OCI-LY1 (cell line): Measurements from ENCODE around the gene SOCS1.

Source experiments
- H2AFZ ChIP-seq: fragments of 200-600 bp; sonication (generic), shearing (Covaris generic); 2 replicates; pipeline ENCODE4 v1.6.0; 2014; ENCODE audit warnings: antibody characterized with exemption, mild to moderate bottlenecking, low read length
- H3F3A ChIP-seq: fragments of 200-600 bp; sonication (generic), shearing (Covaris generic); 2 replicates; pipeline ENCODE4 v1.6.0; 2014; ENCODE audit warnings: mild to moderate bottlenecking, antibody characterized with exemption, low read length, moderate library complexity; ENCODE audit not compliant: insufficient read depth
- H3K27ac ChIP-seq: fragments of 200-600 bp; sonication (generic); 2 replicates; pipeline ENCODE4 v1.5.1; 2014; ENCODE audit warnings: low read length, mixed run types, mild to moderate bottlenecking, low read depth; ENCODE audit not compliant: poor library complexity, severe bottlenecking
- H3K27me3 ChIP-seq: fragments of 200-600 bp; sonication (generic); 2 replicates; pipeline ENCODE4 v1.6.0; 2014; ENCODE audit warnings: antibody characterized with exemption, mild to moderate bottlenecking, low read length, moderate library complexity; ENCODE audit not compliant: insufficient read depth
- H3K36me3 ChIP-seq: fragments of 200-600 bp; sonication (generic); 2 replicates; pipeline ENCODE4 v1.6.1; 2014; ENCODE audit warnings: mild to moderate bottlenecking, antibody characterized with exemption, low read length, moderate library complexity, mixed read lengths; ENCODE audit not compliant: insufficient read depth
- H3K4me1 ChIP-seq: fragments of 200-600 bp; sonication (generic); 2 replicates; pipeline ENCODE4 v1.5.1; 2014; ENCODE audit warnings: mild to moderate bottlenecking, low read length, moderate library complexity; ENCODE audit not compliant: insufficient read depth, severe bottlenecking
- H3K4me2 ChIP-seq: fragments of 200-600 bp; sonication (generic), shearing (Covaris generic); 2 replicates; pipeline ENCODE4 v1.6.1; 2014; ENCODE audit warnings: low read length
- H3K4me3 ChIP-seq: fragments of 200-600 bp; sonication (generic); 2 replicates; pipeline ENCODE4 v1.5.1; 2014; ENCODE audit warnings: low read length, low read depth, mild to moderate bottlenecking, mixed read lengths; ENCODE audit not compliant: poor library complexity, severe bottlenecking
- H3K79me2 ChIP-seq: fragments of 200-600 bp; shearing (Covaris generic); 2 replicates; pipeline ENCODE4 v1.6.1; 2016; ENCODE audit warnings: mixed run types, low read length, mixed read lengths; ENCODE audit not compliant: insufficient read depth
- H3K9ac ChIP-seq: fragments of 200-600 bp; sonication (generic), shearing (Covaris generic); 2 replicates; pipeline ENCODE4 v1.6.1; 2014; ENCODE audit warnings: mild to moderate bottlenecking, low read length, mixed read lengths
- H3K9me2 ChIP-seq: fragments of 200-600 bp; sonication (generic), shearing (Covaris generic); 2 replicates; pipeline ENCODE4 v1.6.1; 2014; ENCODE audit warnings: low read depth, mild to moderate bottlenecking, low read length, mixed read lengths
- H3K9me3 ChIP-seq: fragments of 200-600 bp; shearing (Covaris generic); 2 replicates; pipeline ENCODE4 v1.6.1; 2014; ENCODE audit warnings: low read length, mixed read lengths
- H4K20me1 ChIP-seq: fragments of 200-600 bp; sonication (generic), shearing (Covaris generic); 2 replicates; pipeline ENCODE4 v1.6.0; 2016; ENCODE audit warnings: mild to moderate bottlenecking, low read length; ENCODE audit not compliant: insufficient read depth
- CTCF ChIP-seq: fragments of 200-600 bp; sonication (generic), shearing (Covaris generic); IDR thresholded peaks from 2 replicates; pipeline ENCODE4 v1.5.1; 2017; ENCODE audit warnings: mild to moderate bottlenecking, antibody characterized with exemption, low read length, moderate library complexity, mixed read lengths
- EZH2 ChIP-seq: fragments of 200-600 bp; sonication (generic), shearing (Covaris generic); IDR thresholded peaks from 2 replicates; pipeline ENCODE4 v1.8.0; 2017; ENCODE audit warnings: borderline replicate concordance, mixed run types, mild to moderate bottlenecking, antibody characterized with exemption, low read length, moderate library complexity, mixed read lengths

The SOCS1 gene

DNA sequence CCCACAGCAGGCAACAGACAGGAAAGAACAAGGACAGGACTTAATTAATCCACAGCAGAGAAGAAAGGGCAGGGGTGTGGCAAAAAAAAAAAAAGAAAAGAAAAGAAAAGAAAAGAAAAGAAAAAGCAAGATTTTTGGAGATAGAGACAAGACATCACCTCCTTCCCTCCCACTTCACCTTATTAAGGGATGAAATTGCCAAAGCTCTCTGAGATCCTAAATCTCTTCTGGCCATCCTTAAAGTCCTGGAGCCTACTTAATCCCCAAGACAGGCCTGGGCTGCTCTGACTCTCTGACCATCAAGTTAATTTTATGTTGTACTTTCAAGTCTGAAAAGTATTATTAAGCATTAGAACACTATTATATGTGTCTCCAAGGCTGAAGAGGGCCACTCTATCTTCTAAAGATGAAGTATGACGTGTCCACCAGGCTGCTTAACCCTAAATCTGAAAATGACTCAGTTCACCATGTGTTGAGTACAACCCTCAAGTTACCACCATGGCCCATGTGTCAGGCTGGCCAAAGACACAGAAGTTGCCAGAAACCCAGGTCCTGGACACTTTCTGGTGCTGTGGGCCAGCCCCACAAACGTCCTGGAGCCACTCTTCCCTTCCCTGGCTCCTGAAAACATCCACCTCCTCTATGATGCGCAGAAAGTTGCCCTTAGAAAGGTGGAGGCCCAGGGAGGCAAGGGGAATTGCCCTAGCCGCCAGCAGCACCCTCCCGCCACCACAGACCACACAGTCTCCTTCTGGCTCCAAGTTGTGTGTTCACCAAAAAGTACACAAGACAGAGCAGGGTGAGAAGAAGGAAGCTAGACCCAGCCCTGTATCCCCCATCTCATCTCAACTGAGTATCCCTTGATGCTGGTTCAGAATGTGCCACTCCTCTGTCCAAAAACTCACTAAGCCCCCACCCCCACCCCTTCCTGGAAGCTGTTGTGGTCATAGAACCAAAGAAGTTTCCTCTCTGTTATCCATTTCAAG, 2.7 kb downstream of the SOCS1 start:
- peak overlapping the region; percentile 87 for H3K4me3 ChIP-seq
- H3K27ac ChIP-seq, result peak overlapping the region; percentile 92
- H4K20me1 ChIP-seq, result no peaks in the 10 kb centered on the region
- no peaks in the 10 kb centered on the region for H3K9me2 ChIP-seq
- no peak for TF ChIP-seq CTCF
- no peak for TF ChIP-seq EZH2
- H3K9ac ChIP-seq, result peak overlapping the region; percentile 87
- no peaks in the 10 kb centered on the region for H3K9me3 ChIP-seq
- peaks cover 80% of the 10 kb centered on the region for H3K4me1 ChIP-seq
- H2AFZ ChIP-seq, result no peak overlapping the region
- H3K27me3 ChIP-seq, result no peaks in the 10 kb centered on the region
- no peaks in the 10 kb centered on the region for H3K79me2 ChIP-seq
- H3K4me2 ChIP-seq, result peak overlapping the region; percentile 89
- H3K36me3 ChIP-seq, result peaks cover 30% of the 10 kb centered on the region
- H3F3A ChIP-seq, result no peaks in the 10 kb centered on the region; the same call in 1 of the 2 replicates

GRCh38 chr16:11252482-11252931, 3.5 kb downstream of the SOCS1 start:
- Histone ChIP-seq H3K27me3 (no peaks in the 10 kb centered on the region), H3K79me2 (no peaks in the 10 kb centered on the region), H2AFZ (no peak overlapping the region), H3K36me3 (peaks cover 30% of the 10 kb centered on the region), H3K4me2 (peak overlapping the region; percentile 89), H3K4me3 (peak overlapping the region; percentile 87), H3K9me3 (no peaks in the 10 kb centered on the region), H3K27ac (peak overlapping the region; percentile 92), H4K20me1 (no peaks in the 10 kb centered on the region), H3K9me2 (no peaks in the 10 kb centered on the region), H3F3A (no peaks in the 10 kb centered on the region; the same call in 1 of the 2 replicates), H3K4me1 (peaks cover 81% of the 10 kb centered on the region), H3K9ac (peak overlapping the region; percentile 87)
- no peak for TF ChIP-seq EZH2
- TF ChIP-seq CTCF, result no peak

DNA sequence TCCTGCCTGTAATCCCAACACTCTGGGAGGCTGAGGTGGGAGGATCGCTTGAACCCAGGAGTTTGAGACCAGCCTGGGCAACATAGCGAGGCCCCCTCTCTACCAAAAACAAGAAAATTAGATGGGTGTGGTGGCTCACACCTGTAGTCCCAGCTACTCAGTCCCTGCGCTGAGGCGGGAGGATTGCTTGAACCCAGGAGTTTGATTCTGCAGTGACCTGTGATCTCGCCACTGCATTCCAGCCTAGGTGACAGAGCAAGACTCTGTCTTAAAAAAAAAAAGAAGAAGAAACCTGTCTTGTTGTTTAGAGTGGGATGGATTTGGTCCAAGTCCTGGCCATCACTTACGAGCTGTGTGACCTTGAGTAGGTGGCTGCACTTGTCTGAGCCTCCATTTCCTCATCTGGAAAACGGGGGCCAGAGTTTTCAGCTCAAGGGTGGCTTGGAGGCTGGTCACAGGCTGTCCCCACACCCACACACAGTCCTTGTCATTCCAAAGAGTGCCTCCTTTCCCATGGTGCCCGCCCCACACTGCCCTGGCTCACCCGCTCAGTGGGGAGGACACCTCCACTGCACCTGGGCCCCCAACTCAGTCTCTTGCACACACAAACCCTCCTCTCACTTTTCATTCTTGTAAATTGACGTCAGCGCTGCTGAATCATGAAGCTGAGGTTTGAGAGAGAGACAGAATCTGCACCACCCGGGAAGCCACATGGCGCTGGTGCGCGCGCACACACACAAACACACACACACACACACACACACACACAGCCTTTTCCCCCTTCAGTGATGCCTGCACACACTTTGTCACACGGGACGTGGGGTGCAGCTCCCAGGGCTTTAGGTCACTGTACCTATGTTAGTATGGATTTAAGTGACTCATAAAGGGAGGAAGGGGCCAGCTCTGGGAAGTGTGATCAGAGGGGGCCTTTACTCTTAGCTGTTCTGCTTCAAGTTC, 4.2 kb downstream of the SOCS1 start:
- H3K4me1 ChIP-seq, result peaks cover 74% of the 10 kb centered on the region
- H3K9ac ChIP-seq, result peak overlapping the region; percentile 87
- peak overlapping the region; percentile 92 for H3K27ac ChIP-seq
- no peaks in the 10 kb centered on the region for H3K9me2 ChIP-seq
- TF ChIP-seq EZH2 (no peak), CTCF (no peak)
- peak overlapping the region; percentile 87 for H3K4me3 ChIP-seq
- H2AFZ ChIP-seq, result no peak overlapping the region
- no peaks in the 10 kb centered on the region for H3K9me3 ChIP-seq
- no peaks in the 10 kb centered on the region for H3K27me3 ChIP-seq
- H3K4me2 ChIP-seq, result peak overlapping the region; percentile 89
- no peaks in the 10 kb centered on the region for H3K79me2 ChIP-seq
- H3F3A ChIP-seq, result no peaks in the 10 kb centered on the region; the same call in 1 of the 2 replicates
- H3K36me3 ChIP-seq, result peaks cover 30% of the 10 kb centered on the region
- H4K20me1 ChIP-seq, result no peaks in the 10 kb centered on the region
